ENCODE results near the gene ATP11B.

Gene ATP11B

GRCh38 chr3:182809531-182809930 is 16.2 kb downstream of the ATP11B start:
- ChIA-PET POLR2A (no interaction called here), CTCF (interaction anchor here (0.6 kb wide), 1 partner anchor 95 kb away, joined by 3 read pairs; no protein-coding TSS in a partner anchor)
- Histone ChIP-seq H3K9me3 (ENCODE audit: control insufficient read depth, insufficient read depth, low read depth, low read length) (no peaks in the 10 kb centered on the region), H3K4me3 (ENCODE audit: low read depth, low read length) (no peak overlapping the region), H3K4me1 (ENCODE audit: control insufficient read depth, insufficient read depth, low read length) (peaks cover 6% of the 10 kb centered on the region), H3K36me3 (ENCODE audit: control insufficient read depth in 2 of 2, insufficient read depth in 1 of 2, low read length in 2 of 2) (no peaks in the 10 kb centered on the region), H3K27ac (ENCODE audit: extremely low read depth, low read depth, low read length) (no peak overlapping the region)
- TF ChIP-seq ZNF791 (tag by site-specific recombination; IDR thresholded peaks at IDR 0.05) = no peak

GRCh38 chr3:182810574-182811268 is 17.4 kb downstream of the ATP11B start:
- POLR2A ChIA-PET = no interaction called here
- H3K27ac ChIP-seq (ENCODE audit: extremely low read depth, low read depth, low read length) = no peak overlapping the region

DNA sequence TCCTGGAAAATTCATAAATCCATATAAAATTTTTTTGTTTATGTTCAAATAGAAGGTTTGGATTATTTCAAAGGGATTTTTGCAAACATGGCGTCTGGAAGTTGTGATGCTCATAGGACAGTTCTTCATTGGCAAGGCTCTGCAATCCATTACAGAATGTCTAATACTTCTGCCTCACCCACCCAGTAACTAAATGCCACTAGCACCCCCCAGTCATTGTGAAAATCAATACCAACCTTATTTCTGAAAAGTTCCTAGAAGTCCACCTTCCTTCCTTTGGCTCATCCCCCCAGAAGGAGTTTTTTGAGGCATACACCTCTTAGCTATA is 17.9 kb downstream of the ATP11B start:
- no peaks in the 10 kb centered on the region for H3K9me3 ChIP-seq (ENCODE audit: control insufficient read depth, insufficient read depth, low read depth, low read length)
- CTCF ChIA-PET = interaction anchor here (0.7 kb wide), 1 partner anchor 31 kb away, joined by 3 read pairs; no protein-coding TSS in a partner anchor
- TF ChIP-seq, protein P1, sequence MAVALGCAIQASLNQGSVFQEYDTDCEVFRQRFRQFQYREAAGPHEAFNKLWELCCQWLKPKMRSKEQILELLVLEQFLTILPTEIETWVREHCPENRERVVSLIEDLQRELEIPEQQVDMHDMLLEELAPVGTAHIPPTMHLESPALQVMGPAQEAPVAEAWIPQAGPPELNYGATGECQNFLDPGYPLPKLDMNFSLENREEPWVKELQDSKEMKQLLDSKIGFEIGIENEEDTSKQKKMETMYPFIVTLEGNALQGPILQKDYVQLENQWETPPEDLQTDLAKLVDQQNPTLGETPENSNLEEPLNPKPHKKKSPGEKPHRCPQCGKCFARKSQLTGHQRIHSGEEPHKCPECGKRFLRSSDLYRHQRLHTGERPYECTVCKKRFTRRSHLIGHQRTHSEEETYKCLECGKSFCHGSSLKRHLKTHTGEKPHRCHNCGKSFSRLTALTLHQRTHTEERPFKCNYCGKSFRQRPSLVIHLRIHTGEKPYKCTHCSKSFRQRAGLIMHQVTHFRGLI (tag by site-specific recombination; IDR thresholded peaks at IDR 0.05) = no peak
- TF ChIP-seq KLF16 (tag by site-specific recombination; IDR thresholded peaks at IDR 0.05) (no peak), ZSCAN23 (tag by site-specific recombination; IDR thresholded peaks at IDR 0.05) (no peak), ZBTB17 (tag by site-specific recombination; IDR thresholded peaks at IDR 0.05) (0 out of 2 replicates have a peak, but pooled peaks have one; percentile 32)
- TF ChIP-seq, protein P2, sequence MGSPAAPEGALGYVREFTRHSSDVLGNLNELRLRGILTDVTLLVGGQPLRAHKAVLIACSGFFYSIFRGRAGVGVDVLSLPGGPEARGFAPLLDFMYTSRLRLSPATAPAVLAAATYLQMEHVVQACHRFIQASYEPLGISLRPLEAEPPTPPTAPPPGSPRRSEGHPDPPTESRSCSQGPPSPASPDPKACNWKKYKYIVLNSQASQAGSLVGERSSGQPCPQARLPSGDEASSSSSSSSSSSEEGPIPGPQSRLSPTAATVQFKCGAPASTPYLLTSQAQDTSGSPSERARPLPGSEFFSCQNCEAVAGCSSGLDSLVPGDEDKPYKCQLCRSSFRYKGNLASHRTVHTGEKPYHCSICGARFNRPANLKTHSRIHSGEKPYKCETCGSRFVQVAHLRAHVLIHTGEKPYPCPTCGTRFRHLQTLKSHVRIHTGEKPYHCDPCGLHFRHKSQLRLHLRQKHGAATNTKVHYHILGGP (tag by site-specific recombination; IDR thresholded peaks at IDR 0.05) = 0 out of 2 replicates have a peak, but pooled peaks have one; percentile 38
- H3K4me1 ChIP-seq (ENCODE audit: control insufficient read depth, insufficient read depth, low read length) = peaks cover 6% of the 10 kb centered on the region
- no peaks in the 10 kb centered on the region for H3K36me3 ChIP-seq (ENCODE audit: control insufficient read depth in 2 of 2, insufficient read depth in 1 of 2, low read length in 2 of 2)
- POLR2A ChIA-PET = no interaction called here
- no peak overlapping the region for H3K27ac ChIP-seq (ENCODE audit: extremely low read depth, low read depth, low read length)
- no peak overlapping the region for H3K4me3 ChIP-seq (ENCODE audit: low read depth, low read length)

More at GRCh38 chr3:182810574-182811268, 17.4 kb downstream of the ATP11B start:
- TF ChIP-seq ZBTB21 (tag by site-specific recombination; IDR thresholded peaks at IDR 0.05) = no peak
- TF ChIP-seq, protein P3, sequence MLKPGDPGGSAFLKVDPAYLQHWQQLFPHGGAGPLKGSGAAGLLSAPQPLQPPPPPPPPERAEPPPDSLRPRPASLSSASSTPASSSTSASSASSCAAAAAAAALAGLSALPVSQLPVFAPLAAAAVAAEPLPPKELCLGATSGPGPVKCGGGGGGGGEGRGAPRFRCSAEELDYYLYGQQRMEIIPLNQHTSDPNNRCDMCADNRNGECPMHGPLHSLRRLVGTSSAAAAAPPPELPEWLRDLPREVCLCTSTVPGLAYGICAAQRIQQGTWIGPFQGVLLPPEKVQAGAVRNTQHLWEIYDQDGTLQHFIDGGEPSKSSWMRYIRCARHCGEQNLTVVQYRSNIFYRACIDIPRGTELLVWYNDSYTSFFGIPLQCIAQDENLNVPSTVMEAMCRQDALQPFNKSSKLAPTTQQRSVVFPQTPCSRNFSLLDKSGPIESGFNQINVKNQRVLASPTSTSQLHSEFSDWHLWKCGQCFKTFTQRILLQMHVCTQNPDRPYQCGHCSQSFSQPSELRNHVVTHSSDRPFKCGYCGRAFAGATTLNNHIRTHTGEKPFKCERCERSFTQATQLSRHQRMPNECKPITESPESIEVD (tag by site-specific recombination; IDR thresholded peaks at IDR 0.05) = peak; percentile 43; the same call in 1 of the 2 replicates
- TF ChIP-seq YY1 (tag by site-specific recombination; IDR thresholded peaks at IDR 0.05) = no peak
- Histone ChIP-seq H3K4me1 (ENCODE audit: control insufficient read depth, insufficient read depth, low read length) (peaks cover 6% of the 10 kb centered on the region), H3K4me3 (ENCODE audit: low read depth, low read length) (no peak overlapping the region), H3K9me3 (ENCODE audit: control insufficient read depth, insufficient read depth, low read depth, low read length) (no peaks in the 10 kb centered on the region), H3K36me3 (ENCODE audit: control insufficient read depth in 2 of 2, insufficient read depth in 1 of 2, low read length in 2 of 2) (no peaks in the 10 kb centered on the region)
- CTCF ChIA-PET = no interaction called here

GRCh38 chr3:182812123-182812522 is 18.8 kb downstream of the ATP11B start:
- peaks cover 3% of the 10 kb centered on the region for H3K4me1 ChIP-seq (ENCODE audit: control insufficient read depth, insufficient read depth, low read length)
- no peaks in the 10 kb centered on the region for H3K9me3 ChIP-seq (ENCODE audit: control insufficient read depth, insufficient read depth, low read depth, low read length)
- no peak overlapping the region for H3K4me3 ChIP-seq (ENCODE audit: low read depth, low read length)
- H3K36me3 ChIP-seq (ENCODE audit: control insufficient read depth in 2 of 2, insufficient read depth in 1 of 2, low read length in 2 of 2) = no peaks in the 10 kb centered on the region
- H3K27ac ChIP-seq (ENCODE audit: extremely low read depth, low read depth, low read length) = no peak overlapping the region
- ChIA-PET POLR2A (no interaction called here), CTCF (no interaction called here)
- TF ChIP-seq, protein P3 (tag by site-specific recombination; IDR thresholded peaks at IDR 0.05) = peak; percentile 53
- TF ChIP-seq ZNF776 (tag by site-specific recombination; IDR thresholded peaks at IDR 0.05; ENCODE audit: borderline replicate concordance) = no peak

Measured in HEK293 (cell line).